Smooth muscle cell (in vitro differentiated cells): ENCODE measurements around the gene FOXP1. TPM values are rescaled to one million over a fixed set of nuclear protein-coding genes. Genes with fewer than 3 reads are reported as not detected.

Source experiments
- DNase-seq: peaks from one replicate; lab custom pipeline; 2025; ENCODE audit not compliant: unreplicated experiment; lab: John Stamatoyannopoulos, UW
- H2AFZ ChIP-seq: fragments of 200-600 bp; sonication (generic); 2 replicates; pipeline ENCODE4 v1.6.0; 2016; ENCODE audit warnings: antibody characterized with exemption, low read depth, mild to moderate bottlenecking
- H3F3A ChIP-seq: fragments of 200-600 bp; sonication (generic); 2 replicates; pipeline ENCODE4 v1.6.0; 2017; ENCODE audit warnings: antibody characterized with exemption, low read depth
- H3K27ac ChIP-seq: fragments of 200-600 bp; sonication (generic); 2 replicates; pipeline ENCODE4 v1.5.1; 2016; ENCODE audit warnings: low read depth, mild to moderate bottlenecking
- H3K27me3 ChIP-seq: fragments of 200-600 bp; sonication (generic); 2 replicates; pipeline ENCODE4 v1.6.1; 2016; ENCODE audit warnings: low read depth, mild to moderate bottlenecking
- H3K36me3 ChIP-seq: fragments of 200-600 bp; sonication (generic); 2 replicates; pipeline ENCODE4 v1.5.1; 2016; ENCODE audit warnings: low read depth
- H3K4me1 ChIP-seq: fragments of 200-600 bp; sonication (generic); 2 replicates; pipeline ENCODE4 v1.5.1; 2016; ENCODE audit warnings: low read depth
- H3K4me2 ChIP-seq: fragments of 200-600 bp; sonication (generic); 2 replicates; pipeline ENCODE4 v1.6.0; 2016; ENCODE audit warnings: mild to moderate bottlenecking
- H3K4me3 ChIP-seq: fragments of 200-600 bp; sonication (generic); 2 replicates; pipeline ENCODE4 v1.5.1; 2016; ENCODE audit warnings: mild to moderate bottlenecking
- H3K79me2 ChIP-seq: fragments of 200-600 bp; sonication (generic); 2 replicates; pipeline ENCODE4 v1.6.0; 2016; ENCODE audit warnings: low read depth, mild to moderate bottlenecking
- H3K9ac ChIP-seq: fragments of 200-600 bp; sonication (generic); 2 replicates; pipeline ENCODE4 v1.6.0; 2016; ENCODE audit warnings: low read depth
- H3K9me3 ChIP-seq: fragments of 200-600 bp; sonication (generic); replicated peaks from 2 replicates; pipeline ENCODE4 v1.5.1; 2016; ENCODE audit warnings: low read depth
- H4K20me1 ChIP-seq: fragments of 200-600 bp; sonication (generic); 2 replicates; pipeline ENCODE4 v1.6.0; 2016; ENCODE audit warnings: low read depth
- CTCF ChIP-seq: fragments of 200-600 bp; sonication (generic); IDR thresholded peaks from 2 replicates; pipeline ENCODE4 v1.5.1; 2017; ENCODE audit warnings: borderline replicate concordance, mild to moderate bottlenecking, antibody characterized with exemption; ENCODE audit not compliant: insufficient read depth, poor library complexity, severe bottlenecking
- WGBS: methylation state at CpG from one replicate; pipeline ENCODE4 v1.1.7; 2016; ENCODE audit warnings: low lambda C conversion rate; 5-methylcytosine and 5-hydroxymethylcytosine counted together
- polyA plus RNA-seq: library from polyadenylated mRNA; unstranded; fragments of >200 nt; fragmentation: Nextera tagmentation; extraction: Ambion mirVana; gene quantifications from 2 replicates; pipeline ENCODE4 v1.2.1, GENCODE V29; 2016
- total RNA-seq: library from RNA; depleted of rRNA; stranded (reverse); fragments of >200 nt; gene quantifications from 2 replicates; pipeline ENCODE4 v1.2.3, GENCODE V29; 2014

The FOXP1 gene
- total and polyA plus RNA-seq, 2 experiments from 2014 or later: 40.9 to 68.0 TPM

- Histone ChIP-seq H2AFZ (no peak overlapping the region), H3K4me3 (no peak overlapping the region), H3F3A (peaks cover 4% of the 10 kb centered on the region), H3K4me1 (peaks cover 25% of the 10 kb centered on the region), H3K27me3 (no peaks in the 10 kb centered on the region), H3K4me2 (no peak overlapping the region), H3K9me3 (no peaks in the 10 kb centered on the region), H3K27ac (peak overlapping the region; percentile 14), H3K36me3 (no peaks in the 10 kb centered on the region), H3K9ac (no peak overlapping the region), H4K20me1 (peaks cover 35% of the 10 kb centered on the region), H3K79me2 (peaks cover 21% of the 10 kb centered on the region)
- DNase-seq: no peak
- 76% methylated on average over 10 of the region's 10 CpGs for WGBS
- no peak for TF ChIP-seq CTCF
Observed at GRCh38 chr3:71206305-71207165, 377.0 kb downstream of the FOXP1 start.

GRCh38 chr3:71203727-71204488 lies 379.6 kb downstream of the FOXP1 start:
- peaks cover 13% of the 10 kb centered on the region for H3K79me2 ChIP-seq
- no peaks in the 10 kb centered on the region for H3K27me3 ChIP-seq
- H3K27ac ChIP-seq: no peak overlapping the region
- DNase-seq: no peak
- TF ChIP-seq CTCF: no peak
- no peaks in the 10 kb centered on the region for H3K36me3 ChIP-seq
- 84% methylated on average over 4 of the region's 4 CpGs for WGBS
- no peak overlapping the region for H3K4me3 ChIP-seq
- peaks cover 4% of the 10 kb centered on the region for H3F3A ChIP-seq
- H3K9ac ChIP-seq: no peak overlapping the region
- H3K4me2 ChIP-seq: no peak overlapping the region
- H4K20me1 ChIP-seq: peaks cover 50% of the 10 kb centered on the region
- peaks cover 13% of the 10 kb centered on the region for H3K4me1 ChIP-seq
- H3K9me3 ChIP-seq: no peaks in the 10 kb centered on the region
- H2AFZ ChIP-seq: no peak overlapping the region

- H3K9me3 ChIP-seq: no peaks in the 10 kb centered on the region
- peaks cover 12% of the 10 kb centered on the region for H3K79me2 ChIP-seq
- H3K27me3 ChIP-seq: no peaks in the 10 kb centered on the region
- no peak overlapping the region for H2AFZ ChIP-seq
- peaks cover 48% of the 10 kb centered on the region for H4K20me1 ChIP-seq
- no peak for DNase-seq
- no peak overlapping the region for H3K9ac ChIP-seq
- TF ChIP-seq CTCF: no peak
- H3K27ac ChIP-seq: no peak overlapping the region
- H3K4me2 ChIP-seq: no peak overlapping the region
- H3F3A ChIP-seq: peaks cover 2% of the 10 kb centered on the region
- no peak overlapping the region for H3K4me3 ChIP-seq
- H3K4me1 ChIP-seq: peaks cover 4% of the 10 kb centered on the region
- 86% methylated on average over 5 of the region's 5 CpGs for WGBS
- no peaks in the 10 kb centered on the region for H3K36me3 ChIP-seq
Observed at GRCh38 chr3:71202848-71203533, 380.5 kb downstream of the FOXP1 start.
